GM12878 (cell line): ENCODE measurements around the gene ZC3H6.

Source experiments
- HCFC1 ChIP-seq: fragments of 150-350 bp; IDR thresholded peaks from 2 replicates; pipeline ENCODE4 v1.6.1; 2014; ENCODE audit warnings: low read length
- PAX5 ChIP-seq: IDR thresholded peaks from 2 replicates; pipeline ENCODE4 v1.6.1; 2011; ENCODE audit warnings: low read depth, low read length, borderline replicate concordance

DNA sequence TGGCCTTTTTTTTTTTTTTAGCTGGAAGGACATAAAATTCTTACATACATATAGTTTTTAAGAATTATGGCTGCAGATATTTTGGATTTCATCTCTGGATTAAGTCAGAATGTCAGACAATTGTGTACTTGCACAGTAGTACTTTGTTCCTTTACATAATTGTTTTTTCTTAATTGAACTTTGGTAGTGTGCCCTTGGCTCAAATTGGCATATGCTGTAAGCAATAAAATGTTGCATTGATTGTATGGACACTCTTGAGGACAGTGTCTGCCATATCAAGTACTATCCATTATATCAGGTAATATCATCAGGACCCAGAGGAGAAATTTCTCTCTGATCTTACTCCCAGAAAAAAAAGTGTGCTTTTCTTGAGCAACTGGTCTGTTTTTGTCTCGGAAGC is 15.3 kb downstream of the ZC3H6 start:
- TF ChIP-seq PAX5 (no peak), HCFC1 (no peak)
